AG04449 (cell line): ENCODE data around the gene DNAJB11.

Source experiments
- CTCF ChIA-PET: fragments of 350-600 bp; formaldehyde crosslinking; extraction: SDS; loops from one replicate; lab custom pipeline; 2021; ENCODE audit warnings: antibody characterized with exemption; lab: Yijun Ruan, JAX
- POLR2A ChIA-PET: fragments of 400-600, 350-600 bp; formaldehyde crosslinking; extraction: SDS; loops from one replicate; lab custom pipeline; 2020; ENCODE audit warnings: antibody characterized with exemption, inconsistent platforms; lab: Yijun Ruan, JAX
- DNase-seq: peaks from one replicate; pipeline ENCODE4 v3.0.0-alpha.2; 2010; ENCODE audit warnings: low read depth, low spot score
- H3K4me3 ChIP-seq: 2 replicates; pipeline ENCODE4 v1.5.1; 2011; ENCODE audit warnings: low read depth, mild to moderate bottlenecking, control low read depth, low read length
- TF ChIP-seq, protein P1 (sequence below): IDR thresholded peaks from one replicate; pipeline ENCODE4 v1.5.1; 2011; ENCODE audit warnings: mild to moderate bottlenecking, moderate library complexity, low read length, control low read depth, inconsistent platforms; ENCODE audit not compliant: insufficient read depth; ENCODE audit errors: missing control alignments

The DNAJB11 gene

DNA sequence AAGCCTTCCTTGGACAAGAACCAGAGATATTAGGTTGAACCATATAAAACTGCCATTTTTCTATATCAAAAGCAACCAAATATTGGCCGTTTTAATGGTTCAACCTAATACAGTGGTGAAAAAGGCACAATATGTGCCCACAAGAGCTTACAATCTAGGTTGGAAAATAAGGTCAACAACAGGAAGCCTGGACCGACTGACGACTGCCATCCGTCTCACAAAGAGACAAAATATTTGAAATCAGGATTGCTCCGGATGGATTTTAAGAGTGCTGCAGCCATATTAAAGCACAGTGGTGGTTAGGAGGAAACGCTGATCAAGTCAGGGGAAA is 43.7 kb downstream of the DNAJB11 start:
- DNase-seq, result no peak
- H3K4me3 ChIP-seq, result no peak overlapping the region
- ChIA-PET CTCF (interaction anchor here (0.6 to 8.8 kb wide), 35 partner anchors 10 to 1102 kb away, joined by 3 to 193 read pairs (median 7); partner anchors contain the start of genes CRYGS, DNAJB11, EIF4A2 and FETUB), POLR2A (interaction anchor here (1.0 to 2.6 kb wide), 2 partner anchors 169 to 177 kb away, joined by 3 to 15 read pairs; partner anchors contain the start of gene EIF4A2)
- TF ChIP-seq, protein P1, sequence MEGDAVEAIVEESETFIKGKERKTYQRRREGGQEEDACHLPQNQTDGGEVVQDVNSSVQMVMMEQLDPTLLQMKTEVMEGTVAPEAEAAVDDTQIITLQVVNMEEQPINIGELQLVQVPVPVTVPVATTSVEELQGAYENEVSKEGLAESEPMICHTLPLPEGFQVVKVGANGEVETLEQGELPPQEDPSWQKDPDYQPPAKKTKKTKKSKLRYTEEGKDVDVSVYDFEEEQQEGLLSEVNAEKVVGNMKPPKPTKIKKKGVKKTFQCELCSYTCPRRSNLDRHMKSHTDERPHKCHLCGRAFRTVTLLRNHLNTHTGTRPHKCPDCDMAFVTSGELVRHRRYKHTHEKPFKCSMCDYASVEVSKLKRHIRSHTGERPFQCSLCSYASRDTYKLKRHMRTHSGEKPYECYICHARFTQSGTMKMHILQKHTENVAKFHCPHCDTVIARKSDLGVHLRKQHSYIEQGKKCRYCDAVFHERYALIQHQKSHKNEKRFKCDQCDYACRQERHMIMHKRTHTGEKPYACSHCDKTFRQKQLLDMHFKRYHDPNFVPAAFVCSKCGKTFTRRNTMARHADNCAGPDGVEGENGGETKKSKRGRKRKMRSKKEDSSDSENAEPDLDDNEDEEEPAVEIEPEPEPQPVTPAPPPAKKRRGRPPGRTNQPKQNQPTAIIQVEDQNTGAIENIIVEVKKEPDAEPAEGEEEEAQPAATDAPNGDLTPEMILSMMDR, result no peak

DNA sequence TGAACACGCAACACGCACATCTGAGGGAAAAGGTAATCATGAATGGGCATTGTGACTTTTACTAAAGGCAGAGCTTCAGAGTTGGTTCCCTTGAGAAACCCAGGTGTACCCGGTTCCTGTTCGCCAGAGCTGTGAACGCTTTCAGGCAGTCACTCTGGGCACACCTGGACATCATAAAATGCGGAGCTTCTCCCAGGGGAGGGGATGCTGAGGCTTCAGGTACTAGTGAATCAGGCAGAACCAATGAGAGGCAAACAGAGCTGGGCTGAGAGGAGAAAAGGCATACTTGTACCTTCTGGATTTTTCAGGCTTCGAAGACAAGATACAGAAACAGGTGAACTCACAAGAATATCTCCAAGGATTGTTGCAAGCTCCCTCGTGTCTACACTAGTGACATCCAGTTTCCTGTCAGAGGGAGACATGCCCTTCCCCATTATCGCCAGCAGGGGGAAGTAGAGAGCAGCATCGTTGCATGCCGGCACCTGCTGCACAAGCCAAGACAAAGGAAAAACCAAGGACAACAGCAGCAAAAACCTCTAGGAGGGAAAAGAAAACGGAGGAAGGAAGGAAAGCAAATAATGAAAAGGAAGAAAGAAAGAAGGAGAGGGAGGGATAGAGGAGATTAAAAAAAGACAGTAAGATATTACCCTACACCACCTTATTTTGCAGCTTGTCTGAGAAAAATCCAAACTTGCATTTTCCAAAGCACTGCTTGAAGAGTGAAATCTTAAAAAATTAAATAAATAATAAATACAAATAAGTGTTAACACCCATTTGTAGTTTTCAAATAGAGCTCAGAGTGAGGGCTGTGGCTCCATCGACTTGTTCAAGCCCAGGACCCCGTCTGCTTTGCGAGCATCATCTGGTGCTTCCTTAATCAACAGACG is 44.3 kb downstream of the DNAJB11 start:
- CTCF ChIA-PET, result interaction anchor here (0.6 to 8.8 kb wide), 42 partner anchors 9 to 1102 kb away, joined by 3 to 193 read pairs (median 5); partner anchors contain the start of genes CRYGS, DNAJB11, EIF4A2 and FETUB
- POLR2A ChIA-PET, result interaction anchor here (1.0 to 2.6 kb wide), 2 partner anchors 169 to 176 kb away, joined by 3 to 15 read pairs; partner anchors contain the start of gene EIF4A2
- H3K4me3 ChIP-seq, result no peak overlapping the region
- no peak for DNase-seq
- TF ChIP-seq, protein P1, result peak; percentile 95

DNA sequence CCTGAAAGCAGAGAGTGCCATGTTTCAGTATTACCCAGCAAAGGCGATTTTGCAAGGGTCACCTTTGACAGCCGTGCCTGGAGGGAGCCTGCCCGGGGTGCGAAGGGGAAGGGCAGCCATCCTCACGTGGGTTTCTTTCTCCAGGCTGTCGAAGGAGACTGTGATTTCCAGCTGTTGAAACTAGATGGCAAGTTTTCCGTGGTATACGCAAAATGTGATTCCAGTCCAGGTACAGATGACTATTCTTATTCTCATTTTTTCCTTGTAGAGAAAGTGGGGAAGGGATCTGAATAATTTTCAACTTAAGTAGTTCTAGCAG is 45.7 kb downstream of the DNAJB11 start:
- DNase-seq, result no peak
- CTCF ChIA-PET, result interaction anchor here (0.7 to 8.8 kb wide), 35 partner anchors 8 to 1099 kb away, joined by 3 to 193 read pairs (median 6); partner anchors contain the start of genes DNAJB11, EIF4A2 and RFC4
- TF ChIP-seq, protein P1, result no peak
- H3K4me3 ChIP-seq, result no peak overlapping the region
- POLR2A ChIA-PET, result interaction anchor here (1.9 to 2.0 kb wide), 2 partner anchors 168 to 205 kb away, joined by 11 to 49 read pairs; partner anchors contain the start of gene EIF4A2

DNA sequence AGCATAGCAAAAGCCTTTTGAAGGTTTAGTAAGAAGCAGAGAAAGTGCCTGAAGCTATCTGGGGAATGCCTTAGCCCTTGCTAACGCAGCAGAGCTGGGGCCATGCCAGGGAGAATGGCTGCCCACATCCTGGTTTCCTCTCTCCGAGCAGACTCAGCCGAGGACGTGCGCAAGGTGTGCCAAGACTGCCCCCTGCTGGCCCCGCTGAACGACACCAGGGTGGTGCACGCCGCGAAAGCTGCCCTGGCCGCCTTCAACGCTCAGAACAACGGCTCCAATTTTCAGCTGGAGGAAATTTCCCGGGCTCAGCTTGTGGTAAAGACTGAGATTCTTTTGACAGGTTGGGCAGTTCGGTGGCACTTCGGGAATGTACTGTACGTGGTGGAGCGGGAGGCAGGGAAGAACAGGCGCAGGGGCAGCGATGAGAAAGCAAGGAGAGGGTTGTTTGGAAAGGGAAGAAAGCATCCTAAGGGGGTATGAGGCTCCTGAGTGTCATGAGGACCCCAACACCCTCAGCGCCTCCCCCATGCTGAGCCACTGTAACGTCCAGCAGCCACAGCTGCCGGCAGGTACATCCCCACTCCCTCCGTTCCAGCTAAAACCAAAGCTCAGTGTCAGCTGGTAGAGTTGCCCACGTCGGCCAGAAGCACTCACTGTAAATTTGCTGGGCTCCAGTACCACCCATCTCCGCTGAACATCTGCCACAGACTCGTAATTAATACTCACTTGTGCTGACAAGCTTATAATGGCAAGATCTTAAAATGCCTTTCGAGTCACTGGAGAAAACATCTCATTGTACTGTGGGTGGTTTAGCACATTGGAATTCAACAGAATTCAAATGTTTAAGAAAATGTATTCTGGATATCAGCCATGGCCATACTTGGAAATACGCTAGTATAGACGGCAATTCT is 46.8 kb downstream of the DNAJB11 start:
- CTCF ChIA-PET, result interaction anchor here (0.7 to 8.8 kb wide), 56 partner anchors 7 to 1098 kb away, joined by 3 to 193 read pairs (median 4); partner anchors contain the start of genes DNAJB11, EIF4A2 and RFC4
- POLR2A ChIA-PET, result interaction anchor here (1.0 to 2.0 kb wide), 4 partner anchors 167 to 674 kb away, joined by 3 to 49 read pairs (median 8); partner anchors contain the start of gene EIF4A2
- peak overlapping the region; percentile 44 for H3K4me3 ChIP-seq
- TF ChIP-seq, protein P1, result peak; percentile 99
- peak; percentile 93 for DNase-seq

DNA sequence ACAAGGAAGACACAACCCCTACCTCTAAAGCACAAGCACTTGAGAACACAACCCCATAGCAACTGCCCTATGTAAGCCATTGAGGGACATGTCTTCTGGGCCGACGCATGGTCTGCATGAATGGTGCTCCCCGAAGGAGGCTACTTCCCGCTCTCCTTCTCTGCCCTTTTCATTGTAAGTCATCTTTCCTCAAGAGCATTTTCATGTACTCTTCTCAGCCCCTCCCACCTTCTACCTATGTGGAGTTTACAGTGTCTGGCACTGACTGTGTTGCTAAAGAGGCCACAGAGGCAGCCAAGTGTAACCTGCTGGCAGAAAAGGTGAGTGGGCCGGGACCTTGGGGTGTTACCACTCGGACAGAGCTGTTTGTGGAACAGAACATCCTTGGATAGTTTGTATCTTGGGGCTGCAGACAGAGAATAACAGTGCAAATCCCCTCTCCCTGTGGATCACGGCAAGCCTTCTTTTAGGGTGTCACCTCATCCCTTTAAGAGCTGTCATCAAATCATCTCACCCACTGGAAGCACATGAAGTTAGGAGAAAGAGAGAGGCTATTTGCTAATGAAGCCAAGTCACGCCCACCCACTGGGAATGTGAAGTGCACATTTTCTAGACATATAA is 47.9 kb downstream of the DNAJB11 start:
- ChIA-PET CTCF (interaction anchor here (0.7 to 8.8 kb wide), 18 partner anchors 6 to 675 kb away, joined by 3 to 193 read pairs (median 16); partner anchors contain the start of genes DNAJB11, EIF4A2 and RFC4), POLR2A (interaction anchor here (2.0 kb wide), 1 partner anchor 165 kb away, joined by 49 read pairs; the partner anchor contains the start of gene EIF4A2)
- DNase-seq, result no peak
- TF ChIP-seq, protein P1, result no peak
- no peak overlapping the region for H3K4me3 ChIP-seq
